K562 (cell line): ENCODE data around the gene SHISA6. TPM values are rescaled to one million over a fixed set of nuclear protein-coding genes. Genes with fewer than 3 reads are reported as not detected.

Experiments
- ATAC-seq: fragments of 200-7000 bp; cut with Tn5 transposase; 3 replicates; pipeline ENCODE4 v1.9.1; 2020; ENCODE audit warnings: moderate library complexity
- BruUV-seq: library from RNA; stranded (reverse); fragments of 400-500 nt; replicated peaks from 2 replicates; lab custom pipeline; 2021; lab: Mats Ljungman, UMichigan
- CTCF ChIA-PET: fragments of 300-600 bp; formaldehyde crosslinking; extraction: SDS; loops from one replicate; lab custom pipeline; 2021; ENCODE audit warnings: low intra/inter-chr PET ratio; lab: Yijun Ruan, JAX
- POLR2A ChIA-PET: fragments of 300-600, 350-650 bp; sonication (Branson Sonifier 250); formaldehyde crosslinking; extraction: SDS; loops from one replicate; lab custom pipeline; 2021; ENCODE audit warnings: antibody characterized with exemption, inconsistent platforms; lab: Yijun Ruan, JAX
- DNase-seq, 4 experiments: peaks; one replicate each; pipeline versions ENCODE4 v3.0.0 to v3.0.0-alpha.2; 2011 to 2018; ENCODE audit warnings: low spot score in 3 of 4, mixed read lengths in 3 of 4; ENCODE audit errors: extremely low read depth in 1 of 4
- FAIRE-seq: peaks from 2 replicates; lab custom pipeline; 2011; peaks lifted over from hg19 to GRCh38; lab: Jason Lieb, UNC
- H2AFZ ChIP-seq: 2 replicates; pipeline ENCODE4 v1.6.0; 2011; ENCODE audit warnings: low read depth, low read length, control low read depth, inconsistent platforms
- H3K27ac ChIP-seq: fragments of 200-600 bp; 3 replicates; pipeline ENCODE4 v1.8.0; 2011; ENCODE audit warnings: low read depth, mild to moderate bottlenecking, control low read depth, inconsistent platforms, low read length, moderate library complexity, mixed read lengths; ENCODE audit errors: extremely low read depth
- H3K27me3 ChIP-seq, 2 experiments: fragments of 300-600 bp in 1 of 2; 2 replicates in 1 of 2; 3 replicates in 1 of 2; pipeline versions ENCODE4 v1.6.0 to v1.8.0; 2011; ENCODE audit warnings: inconsistent platforms in 2 of 2, low read length in 2 of 2, mild to moderate bottlenecking in 1 of 2, mixed read lengths in 1 of 2, moderate library complexity in 1 of 2; ENCODE audit not compliant: control insufficient read depth in 2 of 2, insufficient read depth in 2 of 2
- H3K36me3 ChIP-seq: fragments of 300-600 bp; 3 replicates; pipeline ENCODE4 v1.8.0; 2011; ENCODE audit warnings: mild to moderate bottlenecking, low read length, inconsistent platforms; ENCODE audit not compliant: control insufficient read depth, insufficient read depth
- H3K4me1 ChIP-seq, 2 experiments: fragments of 200-600 bp in 1 of 2; replicated peaks in 1 of 2; 2 replicates in 1 of 2; 3 replicates in 1 of 2; pipeline versions ENCODE4 v1.5.1 to v1.8.0; 2011; ENCODE audit warnings: inconsistent platforms in 2 of 2, low read length in 2 of 2, mild to moderate bottlenecking in 1 of 2, mixed read lengths in 1 of 2, moderate library complexity in 1 of 2; ENCODE audit not compliant: control insufficient read depth in 2 of 2, insufficient read depth in 2 of 2
- H3K4me2 ChIP-seq: 2 replicates; pipeline ENCODE4 v1.6.1; 2011; ENCODE audit warnings: low read length, control low read depth, inconsistent platforms, mixed read lengths; ENCODE audit not compliant: insufficient read depth
- H3K4me3 ChIP-seq: fragments of 200-600 bp; sonication (generic), shearing (Covaris generic); 2 replicates; pipeline ENCODE4 v1.5.1; 2016; ENCODE audit warnings: control low read depth, inconsistent platforms
- H3K79me2 ChIP-seq: fragments of 200-600 bp; 3 replicates; pipeline ENCODE4 v1.8.0; 2011; ENCODE audit warnings: low read length, inconsistent platforms; ENCODE audit not compliant: control insufficient read depth, insufficient read depth
- H3K9ac ChIP-seq, 2 experiments: 2 replicates each; pipeline versions ENCODE4 v1.6.0 to v1.6.1; 2011; ENCODE audit warnings: low read depth in 2 of 2, low read length in 2 of 2, control low read depth in 1 of 2, inconsistent platforms in 1 of 2, mild to moderate bottlenecking in 1 of 2, mixed read lengths in 1 of 2; ENCODE audit not compliant: insufficient read depth in 1 of 2
- H3K9me1 ChIP-seq: one replicate; pipeline ENCODE4 v1.6.0; 2011; ENCODE audit warnings: inconsistent platforms, mild to moderate bottlenecking, low read length, moderate library complexity; ENCODE audit not compliant: control insufficient read depth, insufficient read depth
- H3K9me3 ChIP-seq: replicated peaks from 2 replicates; pipeline ENCODE4 v1.5.1; 2011; ENCODE audit warnings: low read depth, low read length, inconsistent platforms; ENCODE audit not compliant: control insufficient read depth, insufficient read depth
- H4K20me1 ChIP-seq: replicated peaks from 2 replicates; pipeline ENCODE4 v1.6.1; 2011; ENCODE audit warnings: low read length, inconsistent platforms, mixed read lengths; ENCODE audit not compliant: control insufficient read depth, insufficient read depth
- CREB1 ChIP-seq, 2 experiments: sonication (generic) in 1 of 2; formaldehyde crosslinking in 1 of 2; IDR thresholded peaks; 2 replicates each; pipeline versions ENCODE4 v1.6.1 to v1.8.0; 2012 to 2022; ENCODE audit warnings: inconsistent platforms in 1 of 2, mild to moderate bottlenecking in 1 of 2, missing genetic modification reagents in 1 of 2, moderate library complexity in 1 of 2
- CREBBP ChIP-seq: IDR thresholded peaks from one replicate; pipeline ENCODE4 v1.6.1; 2012; ENCODE audit warnings: low read depth, mild to moderate bottlenecking, control low read depth, inconsistent platforms, low read length
- CTCFL ChIP-seq: IDR thresholded peaks from 2 replicates; pipeline ENCODE4 v1.6.1; 2011; ENCODE audit warnings: borderline replicate concordance, low read depth, mild to moderate bottlenecking, moderate library complexity, low read length; ENCODE audit not compliant: insufficient read depth, poor library complexity, severe bottlenecking
- ETV1 ChIP-seq: fragments of 450-650 bp; conservative IDR thresholded peaks from 2 replicates; pipeline ENCODE4 v1.6.1; 2016; ENCODE audit warnings: missing genetic modification characterization, control low read depth, low read depth, missing compliant biosample characterization
- ETV6 ChIP-seq, 3 experiments: fragments of 150-350 bp in 1 of 3; sonication (generic) in 1 of 3; formaldehyde crosslinking in 1 of 3; IDR thresholded peaks; 2 replicates each; pipeline versions ENCODE4 v1.6.1 to v1.8.0; 2014 to 2022; ENCODE audit warnings: borderline replicate concordance in 2 of 3, low read depth in 2 of 3, antibody characterized with exemption in 1 of 3, low read length in 1 of 3, mild to moderate bottlenecking in 1 of 3, missing genetic modification reagents in 1 of 3
- ZNF589 ChIP-seq: fragments of 200-800 bp; sonication (Bioruptor generic); IDR thresholded peaks from 2 replicates; pipeline ENCODE4 v1.6.1; 2016; ENCODE audit warnings: low read depth, missing genetic modification characterization, missing compliant biosample characterization
- WGBS: fragments of 100-300 bp; shearing (Covaris generic); methylation state at CpG from one replicate; pipeline ENCODE4 v1.1.6; 2016; ENCODE audit warnings: low coverage, mixed read lengths; ENCODE audit not compliant: insufficient coverage; ENCODE audit errors: missing lambda C conversion rate; 5-methylcytosine and 5-hydroxymethylcytosine counted together
- in situ Hi-C: fragments of 300-500 bp; cut with MboI; formaldehyde crosslinking; loops from 4 replicates; pipeline ENCODE4 v1.15.0; 2018; ENCODE audit warnings: inconsistent platforms, mixed read lengths
- intact Hi-C: fragments of 100-400 bp; cut with micrococcal nuclease; formaldehyde crosslinking; loops from 2 replicates; pipeline ENCODE4 v1.14.2; 2022
- polyA plus RNA-seq, 8 experiments: library from polyadenylated mRNA; depleted of rRNA in 4 of 8; stranded (reverse) in 5 of 8; unstranded in 3 of 8; fragments of >200 nt; fragmentation: Nextera tagmentation in 2 of 8; fragmentation: Illumina TruSeq in 1 of 8; extraction: Ambion mirVana in 2 of 8; extraction: Trizol in 1 of 8; gene quantifications; 2 replicates each; pipeline versions ENCODE4 v1.2.1 to v1.2.3, GENCODE V29; 2011 to 2014; ENCODE audit warnings: inconsistent platforms in 1 of 8, missing spikeins in 1 of 8
- total RNA-seq, 7 experiments: library from RNA; depleted of rRNA in 6 of 7; stranded (reverse); fragments of >200 nt in 6 of 7; fragmentation: Illumina TruSeq in 2 of 7; extraction: Trizol in 2 of 7; gene quantifications; 2 replicates each; pipeline versions ENCODE4 v1.2.1 to v1.2.3, GENCODE V29; 2011 to 2021; ENCODE audit warnings: low replicate concordance in 1 of 7
- TF ChIP-seq, protein P1 (sequence below): fragments of 250-450 bp; sonication (Bioruptor Pico); IDR thresholded peaks from 2 replicates; pipeline ENCODE4 v1.5.0; 2021
- TF ChIP-seq, protein P2 (sequence below), 2 experiments: fragments of 450-650 bp; IDR thresholded peaks; 2 replicates each; pipeline ENCODE4 v1.6.1; 2016; ENCODE audit warnings: mild to moderate bottlenecking in 2 of 2, borderline replicate concordance in 1 of 2, low read depth in 1 of 2, moderate library complexity in 1 of 2

SHISA6 gene
- total and polyA plus RNA-seq, 9 of the 15 experiments (the other 6 are each of a cell fraction or from before 2014, with no cell fraction given) = not detected

DNA sequence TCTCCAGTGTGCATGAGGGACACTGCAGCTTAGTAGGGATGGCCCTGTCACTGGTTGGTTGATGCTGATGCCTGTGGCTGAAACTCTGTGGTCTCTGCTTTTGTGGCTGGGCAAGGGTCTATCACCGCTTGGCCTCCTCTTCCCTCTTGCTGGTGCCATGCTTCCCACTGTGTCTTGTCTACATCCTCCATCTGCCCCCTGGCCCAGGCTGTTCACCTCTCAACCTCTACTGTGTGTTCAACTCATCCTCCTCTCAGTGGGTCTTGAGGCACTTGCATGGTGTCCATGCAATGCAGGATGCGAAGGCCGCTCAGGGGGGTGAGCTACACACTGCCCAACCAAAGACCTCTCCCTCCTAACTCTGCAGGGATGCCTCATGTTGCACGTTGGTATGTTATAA, 19.8 kb upstream of the SHISA6 start (continued):
- TF ChIP-seq ETV6 (IDR thresholded peaks at IDR 0.05; ENCODE audit: borderline replicate concordance in 1 of 2, low read depth in 2 of 2, low read length in 1 of 2) (no peak), ETV6 (CRISPR knock-in tag; IDR thresholded peaks at IDR 0.05; ENCODE audit: borderline replicate concordance) (no peak), ZNF589 (CRISPR knock-in tag) (no peak)

DNA sequence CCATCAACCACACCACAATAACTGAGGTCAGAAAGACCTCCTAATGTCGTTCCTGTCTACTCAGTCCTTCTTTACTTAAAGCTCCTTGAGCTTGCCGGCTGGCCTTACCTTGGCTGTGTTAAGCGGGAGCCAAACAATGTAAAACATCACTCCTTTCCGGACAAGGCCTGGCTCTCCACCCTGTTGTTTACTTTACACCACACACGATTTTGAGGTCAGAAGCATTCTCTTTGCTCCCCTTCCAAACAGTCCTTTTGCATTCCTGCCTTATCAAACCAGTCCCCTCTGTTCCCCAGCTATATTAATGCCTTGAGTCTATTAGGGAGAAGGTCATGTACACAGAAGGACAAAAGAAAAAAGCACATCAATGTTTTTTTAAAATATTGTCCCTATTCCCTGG, 19.3 kb upstream of the SHISA6 start:
- intact Hi-C loops = no loop called here
- no peaks in the 10 kb centered on the region for H3K4me1 ChIP-seq
- ChIA-PET POLR2A (no interaction called here), CTCF (no interaction called here)
- no peak overlapping the region for H3K27ac ChIP-seq
- no peaks in the 10 kb centered on the region for H3K27me3 ChIP-seq
- H3K79me2 ChIP-seq = no peaks in the 10 kb centered on the region
- in situ Hi-C loops = no loop called here
- H3K9me1 ChIP-seq = no peaks in the 10 kb centered on the region
- H3K4me2 ChIP-seq = no peak overlapping the region
- H4K20me1 ChIP-seq = no peaks in the 10 kb centered on the region
- no peaks in the 10 kb centered on the region for H3K36me3 ChIP-seq
- ATAC-seq (no peak), FAIRE-seq (no peak), DNase-seq (no peak)
- no TSS peak for BruUV-seq
- H3K4me3 ChIP-seq = no peak overlapping the region
- no peak overlapping the region for H2AFZ ChIP-seq
- no peak overlapping the region for H3K9ac ChIP-seq
- 0% methylated on average over 5 of the region's 5 CpGs for WGBS
- no peaks in the 10 kb centered on the region for H3K9me3 ChIP-seq
- no peak for TF ChIP-seq CREBBP
- TF ChIP-seq, protein P1, sequence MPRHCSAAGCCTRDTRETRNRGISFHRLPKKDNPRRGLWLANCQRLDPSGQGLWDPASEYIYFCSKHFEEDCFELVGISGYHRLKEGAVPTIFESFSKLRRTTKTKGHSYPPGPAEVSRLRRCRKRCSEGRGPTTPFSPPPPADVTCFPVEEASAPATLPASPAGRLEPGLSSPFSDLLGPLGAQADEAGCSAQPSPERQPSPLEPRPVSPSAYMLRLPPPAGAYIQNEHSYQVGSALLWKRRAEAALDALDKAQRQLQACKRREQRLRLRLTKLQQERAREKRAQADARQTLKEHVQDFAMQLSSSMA (CRISPR knock-in tag) = no peak
- TF ChIP-seq ETV1 = no peak
- TF ChIP-seq, protein P2, sequence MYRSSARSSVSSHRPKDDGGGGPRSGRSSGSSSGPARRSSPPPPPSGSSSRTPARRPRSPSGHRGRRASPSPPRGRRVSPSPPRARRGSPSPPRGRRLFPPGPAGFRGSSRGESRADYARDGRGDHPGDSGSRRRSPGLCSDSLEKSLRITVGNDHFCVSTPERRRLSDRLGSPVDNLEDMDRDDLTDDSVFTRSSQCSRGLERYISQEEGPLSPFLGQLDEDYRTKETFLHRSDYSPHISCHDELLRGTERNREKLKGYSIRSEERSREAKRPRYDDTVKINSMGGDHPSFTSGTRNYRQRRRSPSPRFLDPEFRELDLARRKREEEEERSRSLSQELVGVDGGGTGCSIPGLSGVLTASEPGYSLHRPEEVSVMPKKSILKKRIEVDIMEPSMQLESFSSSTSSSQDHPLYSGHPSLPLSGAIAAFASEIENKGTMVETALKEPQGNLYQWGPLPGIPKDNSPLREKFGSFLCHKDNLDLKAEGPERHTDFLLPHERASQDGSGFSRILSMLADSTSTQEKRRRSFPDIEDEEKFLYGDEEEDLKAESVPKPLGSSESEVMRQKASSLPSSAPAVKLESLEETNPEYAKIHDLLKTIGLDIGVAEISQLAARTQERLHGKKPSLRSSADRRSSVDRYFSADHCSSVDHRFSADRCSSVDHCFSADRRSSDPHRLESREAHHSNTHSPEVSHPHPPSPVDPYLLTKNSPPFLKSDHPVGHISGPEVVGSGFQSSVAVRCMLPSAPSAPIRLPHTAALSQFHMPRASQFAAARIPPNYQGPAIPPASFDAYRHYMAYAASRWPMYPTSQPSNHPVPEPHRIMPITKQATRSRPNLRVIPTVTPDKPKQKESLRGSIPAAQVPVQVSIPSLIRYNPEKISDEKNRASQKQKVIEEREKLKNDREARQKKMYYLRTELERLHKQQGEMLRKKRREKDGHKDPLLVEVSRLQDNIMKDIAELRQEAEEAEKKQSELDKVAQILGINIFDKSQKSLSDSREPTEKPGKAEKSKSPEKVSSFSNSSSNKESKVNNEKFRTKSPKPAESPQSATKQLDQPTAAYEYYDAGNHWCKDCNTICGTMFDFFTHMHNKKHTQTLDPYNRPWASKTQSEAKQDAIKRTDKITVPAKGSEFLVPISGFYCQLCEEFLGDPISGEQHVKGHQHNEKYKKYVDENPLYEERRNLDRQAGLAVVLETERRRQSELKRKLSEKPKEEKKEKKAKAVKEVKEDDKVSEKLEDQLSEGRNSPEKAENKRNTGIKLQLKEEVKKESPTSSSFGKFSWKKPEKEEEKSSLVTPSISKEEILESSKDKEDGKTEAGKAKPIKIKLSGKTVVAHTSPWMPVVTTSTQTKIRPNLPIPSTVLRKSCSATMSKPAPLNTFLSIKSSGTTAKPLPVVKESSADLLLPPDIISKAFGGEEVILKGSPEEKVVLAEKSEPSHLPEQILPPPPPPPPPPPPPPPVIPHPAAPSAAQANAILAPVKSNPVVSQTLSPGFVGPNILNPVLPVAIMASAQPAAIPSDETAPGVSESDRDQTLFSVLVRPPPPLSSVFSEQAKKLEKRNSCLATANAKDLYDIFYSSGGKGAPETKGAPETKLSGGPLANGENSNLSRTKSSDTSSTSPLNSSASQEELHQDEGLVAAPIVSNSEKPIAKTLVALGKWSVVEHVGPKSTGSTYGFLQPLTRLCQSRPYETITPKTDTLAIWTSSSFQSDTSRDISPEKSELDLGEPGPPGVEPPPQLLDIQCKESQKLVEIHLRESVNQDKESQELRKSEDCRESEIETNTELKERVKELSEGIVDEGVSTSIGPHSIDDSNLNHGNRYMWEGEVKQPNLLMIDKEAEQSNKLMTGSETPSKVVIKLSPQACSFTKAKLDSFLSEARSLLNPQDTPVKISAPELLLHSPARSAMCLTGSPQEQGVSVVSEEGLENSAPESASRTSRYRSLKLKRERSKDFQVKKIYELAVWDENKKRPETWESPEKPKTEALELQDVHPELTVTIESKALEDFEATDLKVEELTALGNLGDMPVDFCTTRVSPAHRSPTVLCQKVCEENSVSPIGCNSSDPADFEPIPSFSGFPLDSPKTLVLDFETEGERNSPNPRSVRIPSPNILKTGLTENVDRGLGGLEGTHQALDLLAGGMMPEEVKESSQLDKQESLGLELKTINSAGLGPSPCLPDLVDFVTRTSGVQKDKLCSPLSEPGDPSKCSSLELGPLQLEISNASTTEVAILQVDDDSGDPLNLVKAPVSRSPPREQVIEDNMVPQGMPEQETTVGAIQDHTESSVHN (IDR thresholded peaks at IDR 0.05; ENCODE audit: borderline replicate concordance in 1 of 2, low read depth in 1 of 2) = no peak
- no peak for TF ChIP-seq CREB1 (IDR thresholded peaks at IDR 0.05)
- TF ChIP-seq CREB1 (CRISPR knock-in tag; IDR thresholded peaks at IDR 0.05) = no peak
- TF ChIP-seq CTCFL = no peak
